Cardiac fibroblast (primary cell): Measurements from ENCODE around the gene RPS28.

ENCODE experiments used
- DNase-seq, 2 donors: peaks; one replicate each; pipeline versions ENCODE4 v3.0.0 to v3.0.0-alpha.2; 2010; ENCODE audit warnings: low read depth in 2 of 2
- H3K4me3 ChIP-seq, 2 donors: replicated peaks in 1 of 2; 1 replicate in 1 of 2; 2 replicates in 1 of 2; pipeline ENCODE4 v1.5.1; 2011; ENCODE audit warnings: low read depth in 2 of 2, low read length in 2 of 2, mild to moderate bottlenecking in 2 of 2, moderate library complexity in 1 of 2
- TF ChIP-seq, protein P1 (sequence below): IDR thresholded peaks from one replicate; pipeline ENCODE4 v1.5.1; 2011; ENCODE audit warnings: low read depth, mild to moderate bottlenecking, low read length, inconsistent platforms

The RPS28 gene

DNA sequence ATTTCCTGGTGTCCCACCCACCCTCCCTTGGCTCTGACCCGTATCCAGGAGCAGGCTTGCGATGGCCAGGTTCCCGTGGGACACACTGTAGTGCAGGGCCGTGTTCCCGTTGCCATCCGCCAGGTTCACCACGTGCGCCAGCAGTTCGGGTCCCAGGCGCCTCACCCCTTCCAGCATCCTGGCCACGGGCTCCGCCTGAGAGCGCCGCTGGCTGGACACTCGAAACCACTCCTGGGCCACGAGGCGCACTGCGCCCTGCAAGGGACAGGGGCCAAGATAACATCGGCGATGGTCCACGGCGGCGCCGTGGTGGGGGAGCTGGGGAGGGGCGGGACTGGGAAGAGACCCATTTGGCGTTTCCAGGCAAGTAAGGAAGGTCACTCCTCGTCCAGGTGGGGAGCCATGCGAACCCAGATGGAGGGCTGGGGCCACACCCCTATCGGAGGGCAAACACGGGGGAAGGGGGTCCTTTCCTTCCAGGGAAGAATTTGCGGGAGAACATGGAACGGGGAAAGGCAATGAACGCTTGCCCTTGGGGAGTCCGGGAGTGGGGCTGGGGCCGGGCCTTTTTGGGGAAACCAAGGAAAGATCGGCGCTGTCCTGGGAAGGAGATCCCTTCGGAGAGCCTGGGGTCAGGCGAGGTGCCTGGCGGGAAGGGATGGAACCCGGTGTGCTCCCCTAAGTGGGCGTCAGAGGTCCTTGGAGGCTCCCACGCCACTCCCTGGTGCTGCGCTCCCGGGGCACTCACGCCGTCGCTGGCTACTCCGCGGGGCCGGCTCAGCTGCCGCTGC is 11.9 kb downstream of the RPS28 start:
- no peak overlapping the region for H3K4me3 ChIP-seq
- no peak for DNase-seq
- TF ChIP-seq, protein P1, sequence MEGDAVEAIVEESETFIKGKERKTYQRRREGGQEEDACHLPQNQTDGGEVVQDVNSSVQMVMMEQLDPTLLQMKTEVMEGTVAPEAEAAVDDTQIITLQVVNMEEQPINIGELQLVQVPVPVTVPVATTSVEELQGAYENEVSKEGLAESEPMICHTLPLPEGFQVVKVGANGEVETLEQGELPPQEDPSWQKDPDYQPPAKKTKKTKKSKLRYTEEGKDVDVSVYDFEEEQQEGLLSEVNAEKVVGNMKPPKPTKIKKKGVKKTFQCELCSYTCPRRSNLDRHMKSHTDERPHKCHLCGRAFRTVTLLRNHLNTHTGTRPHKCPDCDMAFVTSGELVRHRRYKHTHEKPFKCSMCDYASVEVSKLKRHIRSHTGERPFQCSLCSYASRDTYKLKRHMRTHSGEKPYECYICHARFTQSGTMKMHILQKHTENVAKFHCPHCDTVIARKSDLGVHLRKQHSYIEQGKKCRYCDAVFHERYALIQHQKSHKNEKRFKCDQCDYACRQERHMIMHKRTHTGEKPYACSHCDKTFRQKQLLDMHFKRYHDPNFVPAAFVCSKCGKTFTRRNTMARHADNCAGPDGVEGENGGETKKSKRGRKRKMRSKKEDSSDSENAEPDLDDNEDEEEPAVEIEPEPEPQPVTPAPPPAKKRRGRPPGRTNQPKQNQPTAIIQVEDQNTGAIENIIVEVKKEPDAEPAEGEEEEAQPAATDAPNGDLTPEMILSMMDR: no peak

DNA sequence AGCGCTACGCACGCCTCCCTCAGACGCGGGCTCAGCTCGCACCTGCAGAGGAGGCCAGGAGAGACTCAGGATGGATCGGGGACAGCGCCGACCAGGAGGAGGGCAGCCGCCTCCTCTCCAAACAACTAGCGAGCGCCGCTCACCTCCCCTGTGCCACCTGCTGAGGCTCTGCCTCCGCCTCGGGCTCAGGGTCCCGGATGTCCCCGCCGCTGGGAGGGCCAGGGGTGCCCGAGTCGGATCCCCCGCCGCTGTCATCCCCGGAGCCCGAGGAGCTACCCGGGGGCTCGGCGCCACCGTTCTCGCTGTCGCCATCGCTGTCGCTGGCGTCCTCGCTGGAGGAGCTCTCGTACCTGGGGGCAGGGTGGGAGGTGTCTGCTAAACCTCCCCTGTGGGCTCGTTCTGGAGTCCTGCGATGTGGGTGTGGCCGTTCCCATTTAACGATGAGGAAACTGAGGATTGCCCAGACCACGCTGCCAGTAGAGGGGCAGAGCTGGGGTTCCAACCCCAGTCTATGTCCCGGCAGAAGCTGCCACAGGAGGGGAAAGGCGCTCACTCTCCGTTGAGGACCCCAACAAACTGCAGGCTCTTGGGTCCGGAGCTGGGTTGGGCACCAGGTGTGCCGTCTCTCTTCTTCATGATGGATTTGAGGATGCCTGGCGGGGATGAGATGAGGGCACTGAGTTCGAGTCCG is 12.6 kb downstream of the RPS28 start:
- TF ChIP-seq, protein P1: no peak
- no peak overlapping the region for H3K4me3 ChIP-seq
- no peak for DNase-seq

DNA sequence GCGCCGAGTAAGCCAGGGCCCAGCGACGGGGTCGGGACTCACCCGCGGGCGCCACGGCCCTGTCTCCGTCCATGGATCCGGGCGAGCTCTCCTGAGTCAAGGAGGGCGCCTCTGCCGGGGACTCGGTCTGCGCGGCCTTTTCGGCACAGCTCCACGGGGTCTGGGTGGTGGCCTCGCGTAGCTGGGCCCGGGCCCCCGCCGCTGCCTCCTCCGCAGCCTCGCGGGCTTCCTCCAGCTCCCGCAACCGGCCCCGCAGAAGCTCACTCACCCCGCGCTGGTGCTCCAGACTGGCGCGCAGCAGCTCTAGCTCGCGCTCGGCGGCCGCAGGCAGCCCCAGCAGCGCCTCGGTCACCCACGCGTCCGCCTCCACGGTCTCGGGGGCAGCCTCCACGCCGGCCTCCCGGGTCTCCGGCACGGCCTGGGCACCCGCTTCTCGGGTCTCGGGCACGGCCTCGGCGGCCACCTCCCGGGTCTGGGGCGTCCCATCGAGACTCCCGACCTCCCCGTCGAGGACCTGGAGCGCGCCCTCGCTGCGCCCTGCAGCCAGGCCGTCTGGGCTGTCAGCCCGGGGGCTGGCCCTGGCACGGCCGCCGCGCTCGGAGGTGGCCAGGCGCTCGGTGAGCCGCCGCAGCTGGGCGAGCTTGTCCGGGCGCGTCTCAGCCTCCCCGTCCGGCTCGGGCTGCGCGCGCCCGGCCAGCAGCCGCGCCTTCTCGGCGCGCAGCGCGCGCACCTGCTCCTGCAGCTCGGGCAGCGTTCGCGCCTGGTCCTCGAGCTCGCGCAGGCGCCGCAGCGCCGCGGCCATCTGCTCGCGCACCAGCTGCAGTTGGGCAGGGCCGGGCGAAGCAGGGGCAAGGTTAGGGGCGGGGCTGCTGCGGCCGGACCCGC is 13.4 kb downstream of the RPS28 start:
- DNase-seq: peak; percentile 61 to 68
- H3K4me3 ChIP-seq: peak overlapping the region in 1 of 2 donors; percentile 5
- TF ChIP-seq, protein P1: no peak

DNA sequence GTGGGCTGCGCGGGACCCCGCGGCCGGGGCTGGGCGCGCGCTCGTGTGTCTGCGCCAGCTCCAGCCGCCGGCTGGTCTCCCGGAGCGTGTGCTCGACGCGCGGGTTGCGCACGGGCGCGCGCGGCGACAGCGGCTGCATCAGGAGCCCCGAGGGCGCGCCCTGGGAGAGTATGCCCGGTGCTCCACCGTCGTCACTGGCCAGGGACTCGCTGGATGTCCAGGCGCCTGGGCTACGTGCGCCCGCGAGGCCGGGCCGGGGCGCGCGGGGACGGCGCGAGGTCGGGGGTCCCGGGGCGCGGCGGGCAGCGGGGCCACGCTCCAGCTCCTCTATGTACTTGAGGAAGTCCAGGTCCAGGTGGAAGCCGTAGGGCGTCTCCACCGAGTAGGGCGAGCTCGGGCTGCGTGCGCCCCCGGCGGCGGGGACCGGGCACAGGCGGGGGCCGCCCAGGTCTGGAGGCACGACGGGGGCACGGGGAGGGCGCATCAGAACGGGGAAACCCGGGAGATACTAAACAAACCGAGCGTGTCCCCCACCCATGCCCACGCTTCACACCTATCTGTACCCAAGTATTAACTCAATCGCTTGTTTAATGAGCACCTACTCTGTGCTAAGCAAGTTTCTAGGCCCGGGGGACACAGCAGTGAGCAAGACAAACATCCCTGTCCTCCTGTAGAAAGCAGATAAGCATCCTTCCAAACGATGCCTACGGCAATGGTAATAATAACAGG is 14.2 kb downstream of the RPS28 start:
- TF ChIP-seq, protein P1: no peak
- DNase-seq: no peak
- H3K4me3 ChIP-seq: no peak overlapping the region

DNA sequence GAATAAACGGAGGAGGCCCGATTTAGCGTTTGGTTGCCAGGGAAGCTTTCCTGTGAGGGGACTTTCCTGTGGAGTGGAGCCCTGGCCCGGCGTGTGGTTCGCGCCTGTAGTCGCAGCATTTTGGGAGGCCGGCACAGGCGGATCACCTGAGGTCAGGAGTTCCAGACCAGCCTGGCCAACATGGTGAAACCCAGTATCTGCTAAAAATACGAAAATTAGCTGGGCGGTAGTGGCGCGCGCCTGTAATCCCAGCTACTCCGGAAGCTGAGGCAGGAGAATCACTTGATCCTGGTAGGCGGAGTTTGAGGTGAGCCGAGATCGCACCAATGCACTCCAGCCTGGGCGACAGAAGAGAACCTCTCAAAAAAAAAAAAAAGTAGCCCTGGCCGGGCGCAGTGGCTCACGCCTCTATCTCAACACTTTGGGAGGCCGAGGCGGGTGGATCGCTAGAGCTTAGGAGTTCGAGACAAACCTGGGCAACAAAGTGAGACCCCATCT is 14.8 kb downstream of the RPS28 start:
- TF ChIP-seq, protein P1: no peak
- no peak for DNase-seq
- no peak overlapping the region for H3K4me3 ChIP-seq

DNA sequence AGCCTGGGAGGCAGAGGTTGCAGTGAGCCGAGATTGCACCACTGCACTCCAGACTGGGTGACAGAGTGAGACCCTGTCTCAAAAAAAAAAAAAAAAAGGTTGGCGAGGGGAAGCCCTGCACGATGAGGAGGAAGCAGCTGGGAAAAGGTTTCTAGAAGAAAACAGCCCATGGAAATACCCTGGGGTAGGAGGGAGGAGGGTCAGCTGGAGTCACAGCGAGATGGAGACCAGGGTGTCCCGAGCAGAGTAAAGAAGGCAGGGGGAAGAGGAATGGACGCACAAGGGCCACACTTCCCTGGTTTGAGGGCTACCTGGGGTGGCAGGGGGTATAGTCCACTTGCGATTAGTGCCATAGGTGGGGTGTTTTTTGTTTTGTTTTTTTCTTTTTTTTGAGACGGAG is 15.4 kb downstream of the RPS28 start:
- TF ChIP-seq, protein P1: no peak
- no peak overlapping the region for H3K4me3 ChIP-seq
- DNase-seq: no peak
